Erythroblast (primary cell): ENCODE results near the gene PCBP3.
"Not testable (repeated sequence)": the region's sequence is repeated elsewhere in the genome, so short reads cannot be mapped to it uniquely, and the experiment has no call there.

Experiments
- DNase-seq, 2 experiments: peaks; one replicate each; lab custom pipeline; 2025; lab: John Stamatoyannopoulos, UW
- GATA1 ChIP-seq: IDR thresholded peaks from 2 replicates; pipeline ENCODE4 v1.6.1; 2011; ENCODE audit warnings: low read depth, mild to moderate bottlenecking, control low read depth, low read length, moderate library complexity
- POLR2A ChIP-seq: IDR thresholded peaks from 2 replicates; pipeline ENCODE4 v1.6.1; 2011; ENCODE audit warnings: mild to moderate bottlenecking, low read length

Gene PCBP3

GRCh38 chr21:45873866-45874265, 230.3 kb downstream of the PCBP3 start:
- TF ChIP-seq POLR2A = no peak
- DNase-seq = no peak

- DNase-seq = no peak
- TF ChIP-seq GATA1 (no peak), POLR2A (no peak)
Measured at GRCh38 chr21:45874716-45875415, 231.3 kb downstream of the PCBP3 start.

- no peak for DNase-seq
- no peak for TF ChIP-seq POLR2A
- no peak for TF ChIP-seq GATA1
Measured at GRCh38 chr21:45875416-45875760, 231.9 kb downstream of the PCBP3 start.

- DNase-seq = no peak
- TF ChIP-seq GATA1 = no peak
- no peak for TF ChIP-seq POLR2A
Measured at GRCh38 chr21:45875881-45876280, 232.4 kb downstream of the PCBP3 start.

- TF ChIP-seq POLR2A (no peak), GATA1 (no peak)
- DNase-seq = no peak
Measured at GRCh38 chr21:45876381-45877170, 233.1 kb downstream of the PCBP3 start.

- TF ChIP-seq POLR2A = no peak
- TF ChIP-seq GATA1 = no peak
- no peak for DNase-seq
Measured at GRCh38 chr21:45877171-45877438, 233.6 kb downstream of the PCBP3 start.

GRCh38 chr21:45877821-45878469, 234.4 kb downstream of the PCBP3 start:
- TF ChIP-seq POLR2A (no peak), GATA1 (no peak)
- DNase-seq = no peak

- TF ChIP-seq POLR2A (no peak), GATA1 (no peak)
- DNase-seq = peak; percentile 36 to 67
Measured at GRCh38 chr21:45880097-45881068, 236.9 kb downstream of the PCBP3 start.

GRCh38 chr21:45882645-45883044, 239.1 kb downstream of the PCBP3 start:
- no peak for DNase-seq
- TF ChIP-seq POLR2A (no peak), GATA1 (no peak)

GRCh38 chr21:45883090-45883489, 239.6 kb downstream of the PCBP3 start:
- no peak for DNase-seq
- TF ChIP-seq GATA1 (no peak), POLR2A (no peak)

- TF ChIP-seq GATA1 = no peak
- no peak for TF ChIP-seq POLR2A
- no peak for DNase-seq
Measured at GRCh38 chr21:45885597-45885929, 242.0 kb downstream of the PCBP3 start.

GRCh38 chr21:45885930-45886601, 242.5 kb downstream of the PCBP3 start:
- not testable (repeated sequence) for DNase-seq

GRCh38 chr21:45886610-45887026, 243.1 kb downstream of the PCBP3 start:
- no peak for DNase-seq
- TF ChIP-seq POLR2A (no peak), GATA1 (no peak)

GRCh38 chr21:45887120-45887611, 243.6 kb downstream of the PCBP3 start:
- DNase-seq = no peak
- no peak for TF ChIP-seq GATA1
- TF ChIP-seq POLR2A = no peak
